Left renal cortex interstitium (tissue), 4 donors: Measurements from ENCODE around the gene LY86. TPM values are rescaled to one million over a fixed set of nuclear protein-coding genes. Genes with fewer than 3 reads are reported as not detected.

Experiments
- DNase-seq, 4 donors: peaks; one replicate each; pipeline ENCODE4 v3.0.0-alpha.2; 2013; ENCODE audit warnings: low read depth in 4 of 4, low spot score in 2 of 4, missing footprints in 1 of 4
- polyA plus RNA-seq, 4 donors: library from polyadenylated mRNA; unstranded; fragments of 120-200 nt; gene quantifications; one replicate each; pipeline ENCODE4 v1.2.1, GENCODE V29; 2013; ENCODE audit not compliant: insufficient read length in 4 of 4

The LY86 gene
- polyA plus RNA-seq, 4 donors = 1.1 to 1.7 (median 1.5) TPM

DNA sequence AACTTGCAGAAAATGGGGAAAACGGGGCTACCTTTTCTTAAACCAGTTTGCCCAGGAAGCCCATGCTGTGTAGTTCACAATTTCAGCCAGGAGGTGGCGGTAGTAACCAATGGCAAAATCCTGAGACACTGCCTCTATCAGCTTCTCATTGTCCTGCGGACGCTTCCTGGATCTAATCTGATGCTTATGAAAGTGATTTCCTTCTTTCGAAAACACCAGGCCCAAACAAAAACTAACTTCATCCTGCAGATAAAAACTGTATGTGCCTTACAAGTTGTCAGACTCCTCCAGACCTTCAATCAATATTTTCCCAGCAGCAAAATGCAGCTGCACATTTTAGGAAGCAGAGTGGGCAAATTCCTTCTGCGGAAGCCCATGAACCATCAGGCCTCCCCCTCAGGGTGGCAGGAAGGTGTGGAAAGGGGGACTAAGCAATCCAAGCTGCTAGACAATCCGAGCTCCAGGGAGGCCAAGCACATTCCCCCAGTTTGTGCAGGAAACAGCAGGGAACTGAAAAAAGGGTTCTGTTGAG lies 88.5 kb downstream of the LY86 start:
- peak in 1 of 4 donors; percentile 76 for DNase-seq

GRCh38 chr6:6678185-6678671 lies 89.7 kb downstream of the LY86 start:
- DNase-seq = no peak

GRCh38 chr6:6678811-6679210 lies 90.3 kb downstream of the LY86 start:
- DNase-seq = no peak

DNA sequence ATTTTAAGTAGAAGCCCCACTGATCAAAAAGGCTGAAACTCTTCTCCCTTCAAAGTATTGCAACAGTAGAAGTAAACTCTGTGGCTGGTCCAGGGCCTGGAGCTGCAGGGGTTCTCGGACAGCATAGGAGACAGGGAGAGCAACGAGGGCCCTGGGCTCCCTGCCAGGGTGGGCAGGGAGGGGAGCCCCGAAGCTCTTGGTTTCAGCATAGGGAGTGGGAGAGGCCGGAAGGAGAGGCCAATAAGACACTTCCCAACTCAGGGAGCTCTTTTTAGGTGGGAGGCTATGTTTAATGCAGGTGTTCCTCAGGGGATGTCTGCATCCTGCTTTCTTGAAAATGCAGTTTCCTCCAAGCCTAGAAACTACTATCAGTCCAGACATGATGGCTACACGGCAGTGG lies 91.1 kb downstream of the LY86 start:
- DNase-seq = no peak

GRCh38 chr6:6680526-6680925 lies 92.0 kb downstream of the LY86 start:
- DNase-seq = no peak

GRCh38 chr6:6681075-6681849 lies 92.7 kb downstream of the LY86 start:
- DNase-seq = no peak

DNA sequence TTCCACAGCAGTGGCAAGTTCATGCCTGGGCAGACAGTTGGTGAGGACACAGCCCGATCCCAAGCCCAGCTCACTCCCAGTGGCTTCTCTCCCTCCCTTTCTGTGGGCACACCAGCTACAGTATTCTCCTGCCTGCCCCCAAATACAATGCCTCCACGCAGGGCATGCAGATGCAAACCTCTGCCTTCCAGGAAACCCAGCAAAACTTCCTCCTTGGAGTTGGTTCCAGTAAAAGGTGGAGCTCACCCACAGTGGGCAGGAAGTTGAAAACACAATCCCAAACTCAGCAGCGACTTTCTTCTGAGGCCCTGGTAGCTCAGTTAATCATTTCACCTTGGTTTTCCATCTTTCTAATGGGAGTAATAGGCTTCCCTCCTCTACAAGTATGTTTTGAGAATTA lies 93.7 kb downstream of the LY86 start:
- DNase-seq = no peak

DNA sequence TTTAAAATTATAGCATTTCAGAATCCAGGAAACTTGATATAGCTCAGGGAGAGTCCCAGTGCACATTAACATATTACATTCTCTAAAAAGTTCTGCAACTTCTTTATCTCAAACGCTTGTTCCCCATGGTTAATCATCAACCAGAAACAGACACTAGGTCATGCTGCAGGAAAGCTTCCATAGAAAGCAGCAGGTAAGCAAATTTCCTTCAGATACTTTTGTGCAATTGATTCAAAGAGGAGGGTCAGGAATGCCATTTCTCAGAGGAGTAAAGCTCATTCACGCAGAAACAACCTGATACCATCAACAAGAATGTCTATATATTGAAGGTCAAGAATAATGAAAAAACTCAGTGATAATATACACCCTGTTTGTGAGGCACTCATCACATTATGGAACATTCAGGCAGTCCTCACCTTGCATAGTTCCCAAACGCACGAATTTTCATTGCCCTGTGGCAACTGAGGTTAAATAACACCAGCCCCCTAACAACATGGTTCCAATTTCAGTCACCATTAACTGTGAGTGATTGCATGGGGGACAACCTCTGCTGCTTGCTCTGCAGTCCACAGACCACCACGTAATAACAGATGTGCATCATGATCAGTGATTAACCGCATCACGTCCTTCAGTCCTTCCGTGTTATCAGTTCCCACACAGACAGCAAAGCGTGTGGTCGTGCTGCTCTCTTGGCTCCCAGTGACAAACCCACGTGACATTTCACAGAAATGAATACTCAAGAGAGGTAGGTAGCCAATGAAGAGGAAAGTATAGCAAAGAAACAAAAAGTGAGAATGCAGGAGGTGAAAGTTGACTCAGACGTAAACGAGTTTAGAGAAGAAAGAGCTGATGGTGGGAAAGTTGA lies 95.7 kb downstream of the LY86 start:
- no peak for DNase-seq

- DNase-seq = no peak
Observed at GRCh38 chr6:6685249-6686040, 96.9 kb downstream of the LY86 start.

GRCh38 chr6:6686176-6686575 lies 97.7 kb downstream of the LY86 start:
- DNase-seq = no peak

GRCh38 chr6:6686748-6687601 lies 98.5 kb downstream of the LY86 start:
- no peak for DNase-seq

GRCh38 chr6:6688283-6688682 lies 99.8 kb downstream of the LY86 start:
- no peak for DNase-seq

GRCh38 chr6:6688951-6689350 lies 100.4 kb downstream of the LY86 start:
- no peak for DNase-seq

- no peak for DNase-seq
Observed at GRCh38 chr6:6689400-6690143, 101.1 kb downstream of the LY86 start.

DNA sequence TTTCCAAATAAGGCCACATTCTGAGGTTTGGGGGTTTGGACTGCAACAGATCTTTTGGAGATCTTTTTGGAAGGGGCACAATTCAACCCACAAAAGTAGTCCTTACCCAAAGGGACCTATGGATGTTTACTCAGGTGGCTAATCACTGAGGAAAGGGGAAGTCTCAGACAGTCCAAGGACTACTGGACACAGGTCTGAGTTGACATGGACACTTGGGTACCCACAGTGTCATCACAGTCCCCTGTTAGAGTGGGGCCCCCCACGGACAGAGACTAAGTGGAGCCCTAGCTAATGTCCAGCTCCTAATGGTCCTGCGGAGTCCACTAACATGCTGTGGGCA lies 101.6 kb downstream of the LY86 start:
- DNase-seq = no peak

- DNase-seq = no peak
Observed at GRCh38 chr6:6694368-6694780, 105.9 kb downstream of the LY86 start.

DNA sequence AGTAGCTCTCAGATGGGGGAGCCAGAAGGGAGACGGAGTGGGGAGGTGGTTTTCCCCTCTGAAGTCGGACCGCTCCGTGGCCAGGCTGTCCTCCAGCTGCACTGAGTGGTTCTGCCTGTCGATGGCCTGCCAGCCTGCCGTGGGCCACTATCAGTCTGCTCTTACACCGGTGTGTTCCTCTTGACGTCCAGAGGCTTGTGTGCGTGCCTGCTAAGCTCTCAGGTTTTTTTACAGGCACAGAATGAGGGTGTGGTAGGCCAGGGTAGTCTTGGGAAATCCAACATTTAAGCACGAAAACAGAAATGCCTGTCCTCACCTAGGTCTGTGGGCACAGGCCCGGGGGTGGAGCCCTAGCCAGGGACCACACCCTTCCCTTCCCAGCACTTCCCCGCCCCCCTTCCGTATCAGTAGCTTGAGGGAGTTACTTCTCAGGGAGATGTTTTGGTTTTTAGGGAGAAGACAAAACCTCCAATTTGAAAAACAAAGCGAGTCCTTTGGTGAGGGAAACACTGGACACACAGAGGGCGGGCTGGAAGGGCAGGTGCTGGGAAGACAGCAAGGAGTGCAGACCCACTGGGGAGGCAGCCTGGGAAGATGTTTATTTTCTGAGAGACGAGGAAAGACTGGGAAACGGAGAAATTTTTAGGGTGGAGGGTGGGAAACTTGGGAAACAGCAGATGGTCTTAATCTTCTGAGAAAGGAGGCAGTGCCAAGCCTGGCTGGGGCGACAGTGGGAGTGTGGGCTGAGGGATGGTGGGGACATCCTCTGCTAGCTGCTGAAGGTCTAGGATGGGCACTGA lies 106.5 kb downstream of the LY86 start:
- no peak for DNase-seq

GRCh38 chr6:6695625-6696276 lies 107.2 kb downstream of the LY86 start:
- no peak for DNase-seq
